Central memory CD8-positive, alpha-beta T cell (primary cell): ENCODE results near the gene SLC25A18.
"Not testable (repeated sequence)": the region's sequence is repeated elsewhere in the genome, so short reads cannot be mapped to it uniquely, and the experiment has no call there.

Experiments used
- ATAC-seq: fragments of 150-1000 bp; cut with Tn5 transposase; replicated peaks from 2 replicates; pipeline ENCODE4 v1.10.0; 2022; ENCODE audit warnings: mild to moderate bottlenecking, moderate FRiP score, moderate number of reproducible peaks; ENCODE audit not compliant: poor library complexity, severe bottlenecking; ENCODE audit errors: extremely low read depth
- DNase-seq, 2 donors: peaks; one replicate each; pipeline ENCODE4 v3.0.0; 2021; ENCODE audit warnings: low spot score in 2 of 2
- H3K27ac Mint-ChIP-seq: one replicate; pipeline ENCODE4 v1.8.0; 2022; ENCODE audit warnings: low read depth, mild to moderate bottlenecking, moderate library complexity, mixed read lengths
- H3K27me3 Mint-ChIP-seq: one replicate; pipeline ENCODE4 v1.8.0; 2022; ENCODE audit warnings: mixed read lengths
- H3K36me3 Mint-ChIP-seq: one replicate; pipeline ENCODE4 v1.8.0; 2022; ENCODE audit warnings: mild to moderate bottlenecking, moderate library complexity, mixed read lengths; ENCODE audit not compliant: insufficient read depth
- H3K4me1 Mint-ChIP-seq: one replicate; pipeline ENCODE4 v1.8.0; 2022; ENCODE audit warnings: mixed read lengths
- H3K4me3 Mint-ChIP-seq: one replicate; pipeline ENCODE4 v1.8.0; 2022; ENCODE audit warnings: mild to moderate bottlenecking, moderate library complexity, mixed read lengths
- H3K9me3 Mint-ChIP-seq: one replicate; pipeline ENCODE4 v1.8.0; 2022; ENCODE audit warnings: mixed read lengths

SLC25A18 gene

DNA sequence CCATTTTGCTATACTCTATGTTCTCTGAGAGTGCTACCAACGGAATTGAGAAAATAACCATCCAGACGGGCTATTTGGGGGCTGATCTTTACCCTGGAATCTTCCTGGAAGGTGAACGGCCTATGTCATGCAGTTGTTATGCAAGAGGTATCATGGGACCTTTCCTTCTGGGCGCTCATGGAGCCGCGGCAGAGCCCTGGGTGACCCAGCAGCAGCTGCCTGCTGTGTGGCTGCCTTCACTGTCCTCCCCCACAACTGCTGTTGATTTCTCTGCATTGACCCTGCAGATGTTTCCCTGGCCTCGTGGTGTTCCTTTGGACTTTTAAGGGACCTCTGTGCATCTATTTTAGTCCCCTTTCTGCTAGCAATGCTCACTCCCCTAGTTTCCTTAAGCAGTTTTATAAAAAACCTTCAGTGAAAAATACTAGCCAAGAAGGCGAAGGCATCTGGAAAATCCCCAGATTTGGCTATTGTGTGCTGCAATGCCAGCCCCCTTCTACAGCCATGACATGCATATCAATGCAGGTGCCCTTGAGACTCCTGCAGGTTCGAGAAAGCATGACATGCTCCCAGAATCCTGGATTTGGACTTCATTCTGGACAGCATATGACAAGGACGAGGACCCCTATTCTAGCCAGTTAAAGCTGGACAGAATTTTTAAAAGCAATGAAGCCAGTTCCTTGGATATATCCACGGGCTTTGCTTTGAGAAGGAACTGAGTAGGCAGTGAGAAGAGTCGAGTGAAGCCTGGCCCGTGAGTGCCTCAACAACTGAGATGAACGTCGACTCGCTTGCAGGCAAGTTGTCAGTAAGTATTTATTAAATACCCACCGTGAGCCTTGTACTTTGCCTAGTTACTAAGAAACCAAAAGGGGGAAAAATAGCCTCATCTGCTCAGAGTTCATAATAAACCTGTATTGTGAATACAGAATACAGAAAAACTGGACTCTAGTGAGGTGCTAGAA is at the start of gene SLC25A18:
TSS of gene SLC25A18 (plus strand) at position 593 of the 965 bp plus-strand sequence. CDS start 16,447 bp downstream, outside the sequence.
- Mint-ChIP-seq H3K27me3 (peaks cover 38% of the 10 kb centered on the region), H3K36me3 (peaks cover 2% of the 10 kb centered on the region)

GRCh38 chr22:17513612-17514011 is 49.7 kb upstream of the SLC25A18 start:
- H3K27me3 Mint-ChIP-seq = peaks cover 78% of the 10 kb centered on the region
- peaks cover 1% of the 10 kb centered on the region for H3K36me3 Mint-ChIP-seq
- no peak overlapping the region for H3K27ac Mint-ChIP-seq
- no peaks in the 10 kb centered on the region for H3K9me3 Mint-ChIP-seq
- H3K4me3 Mint-ChIP-seq = no peak overlapping the region
- DNase-seq = no peak
- ATAC-seq = no peak
- H3K4me1 Mint-ChIP-seq = no peaks in the 10 kb centered on the region

More for the DNA sequence above, at the start of gene SLC25A18:
- H3K4me1 Mint-ChIP-seq = no peaks in the 10 kb centered on the region
- no peak for DNase-seq
- no peaks in the 10 kb centered on the region for H3K9me3 Mint-ChIP-seq
- H3K4me3 Mint-ChIP-seq = no peak within 1 kb of the TSS
- ATAC-seq = no peak
- H3K27ac Mint-ChIP-seq = no peak within 1 kb of the TSS

- Mint-ChIP-seq H3K9me3 (no peaks in the 10 kb centered on the region), H3K36me3 (peaks cover 1% of the 10 kb centered on the region), H3K27ac (no peak overlapping the region), H3K4me3 (no peak overlapping the region), H3K27me3 (peaks cover 78% of the 10 kb centered on the region), H3K4me1 (no peaks in the 10 kb centered on the region)
- ATAC-seq (no peak), DNase-seq (no peak)
Measured at GRCh38 chr22:17514084-17514483, 49.2 kb upstream of the SLC25A18 start.

DNA sequence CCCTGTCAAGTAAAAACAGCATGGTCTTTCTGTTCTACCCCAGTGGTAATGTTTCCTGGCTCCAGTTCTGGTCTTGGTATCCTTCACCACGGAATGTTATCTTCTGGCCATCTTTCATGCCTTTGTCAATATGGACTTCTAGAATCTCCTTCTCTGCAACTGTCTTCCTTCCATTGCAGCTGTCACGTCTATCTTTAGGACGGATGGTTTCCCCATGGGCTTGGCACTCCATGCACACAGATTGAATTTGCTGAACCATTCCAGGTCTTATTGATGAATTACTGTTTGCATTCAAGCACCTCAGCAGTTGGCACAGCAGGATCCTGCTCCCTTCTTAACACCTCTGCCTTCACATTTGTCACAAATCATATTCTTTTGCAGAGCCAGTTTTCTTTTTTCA is 44.9 kb upstream of the SLC25A18 start:
- no peak for ATAC-seq
- no peaks in the 10 kb centered on the region for H3K36me3 Mint-ChIP-seq
- H3K4me1 Mint-ChIP-seq = no peaks in the 10 kb centered on the region
- no peak overlapping the region for H3K4me3 Mint-ChIP-seq
- no peaks in the 10 kb centered on the region for H3K9me3 Mint-ChIP-seq
- peaks cover 61% of the 10 kb centered on the region for H3K27me3 Mint-ChIP-seq
- no peak overlapping the region for H3K27ac Mint-ChIP-seq
- no peak for DNase-seq

- H3K36me3 Mint-ChIP-seq, ATAC-seq, H3K4me1 Mint-ChIP-seq, H3K27ac Mint-ChIP-seq, DNase-seq, H3K4me3 Mint-ChIP-seq, H3K9me3 Mint-ChIP-seq: not testable (repeated sequence)
- H3K27me3 Mint-ChIP-seq = peaks cover 66% of the 10 kb centered on the region
Measured at GRCh38 chr22:17521971-17522370, 41.3 kb upstream of the SLC25A18 start.

GRCh38 chr22:17523925-17524324 is 39.4 kb upstream of the SLC25A18 start:
- Mint-ChIP-seq H3K4me3 (no peak overlapping the region), H3K27ac (no peak overlapping the region), H3K4me1 (no peaks in the 10 kb centered on the region), H3K36me3 (no peaks in the 10 kb centered on the region), H3K9me3 (no peaks in the 10 kb centered on the region), H3K27me3 (peaks cover 68% of the 10 kb centered on the region)
- ATAC-seq = no peak
- no peak for DNase-seq

GRCh38 chr22:17536269-17536668 is 27.0 kb upstream of the SLC25A18 start:
- no peak for DNase-seq
- Mint-ChIP-seq H3K4me3 (no peak overlapping the region), H3K4me1 (no peaks in the 10 kb centered on the region), H3K9me3 (no peaks in the 10 kb centered on the region), H3K27me3 (peaks cover 7% of the 10 kb centered on the region), H3K27ac (no peak overlapping the region), H3K36me3 (no peaks in the 10 kb centered on the region)
- no peak for ATAC-seq

- H3K4me1 Mint-ChIP-seq = no peaks in the 10 kb centered on the region
Measured at GRCh38 chr22:17537155-17537554, 26.1 kb upstream of the SLC25A18 start.

DNA sequence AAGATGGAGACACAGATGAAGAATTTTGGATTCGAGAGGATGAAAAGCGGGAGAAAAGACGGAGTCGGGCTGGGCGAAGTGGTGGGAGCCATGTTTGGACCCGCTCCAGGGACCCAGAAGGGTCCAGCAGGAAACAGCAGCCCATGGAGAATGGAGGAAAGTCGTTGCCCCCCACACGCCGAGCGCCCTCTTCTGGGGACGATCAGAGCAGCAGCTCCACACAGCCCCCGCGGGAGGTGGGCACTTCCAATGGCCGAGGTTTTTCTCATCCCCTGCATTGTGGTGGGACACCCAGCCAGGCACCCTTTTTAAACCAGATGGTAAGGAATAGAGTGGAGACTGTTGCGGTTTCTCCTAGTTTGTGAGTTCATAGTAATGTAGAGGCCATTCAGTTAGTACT is 22.8 kb upstream of the SLC25A18 start:
- DNase-seq = no peak
- H3K4me3 Mint-ChIP-seq = no peak overlapping the region
- no peaks in the 10 kb centered on the region for H3K36me3 Mint-ChIP-seq
- no peak overlapping the region for H3K27ac Mint-ChIP-seq
- ATAC-seq = no peak
- no peaks in the 10 kb centered on the region for H3K9me3 Mint-ChIP-seq
- H3K27me3 Mint-ChIP-seq = peaks cover 9% of the 10 kb centered on the region
- no peaks in the 10 kb centered on the region for H3K4me1 Mint-ChIP-seq

More at GRCh38 chr22:17537155-17537554, 26.1 kb upstream of the SLC25A18 start:
- no peak overlapping the region for H3K27ac Mint-ChIP-seq
- no peak overlapping the region for H3K4me3 Mint-ChIP-seq
- H3K9me3 Mint-ChIP-seq = no peaks in the 10 kb centered on the region
- ATAC-seq (no peak), DNase-seq (no peak)
- no peaks in the 10 kb centered on the region for H3K27me3 Mint-ChIP-seq
- H3K36me3 Mint-ChIP-seq = no peaks in the 10 kb centered on the region

- Mint-ChIP-seq H3K4me1 (no peaks in the 10 kb centered on the region), H3K27ac (no peak overlapping the region), H3K36me3 (no peaks in the 10 kb centered on the region), H3K9me3 (no peaks in the 10 kb centered on the region), H3K4me3 (no peak overlapping the region), H3K27me3 (peaks cover 9% of the 10 kb centered on the region)
- DNase-seq (no peak), ATAC-seq (no peak)
Measured at GRCh38 chr22:17541476-17541875, 21.8 kb upstream of the SLC25A18 start.

DNA sequence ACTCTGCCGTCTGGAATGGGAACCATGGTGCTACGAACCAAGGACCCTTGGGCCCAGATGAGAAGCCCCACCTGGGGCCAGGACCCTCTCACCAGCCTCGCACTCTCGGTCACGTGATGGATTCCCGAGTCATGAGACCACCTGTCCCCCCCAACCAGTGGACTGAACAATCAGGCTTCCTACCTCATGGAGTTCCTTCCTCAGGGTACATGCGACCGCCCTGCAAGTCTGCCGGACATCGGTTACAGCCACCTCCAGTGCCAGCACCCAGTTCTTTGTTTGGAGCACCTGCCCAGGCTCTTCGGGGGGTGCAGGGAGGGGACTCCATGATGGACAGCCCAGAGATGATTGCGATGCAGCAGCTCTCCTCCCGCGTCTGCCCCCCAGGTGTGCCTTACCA is 20.8 kb upstream of the SLC25A18 start:
- peaks cover 9% of the 10 kb centered on the region for H3K27me3 Mint-ChIP-seq
- H3K36me3 Mint-ChIP-seq = no peaks in the 10 kb centered on the region
- H3K9me3 Mint-ChIP-seq = no peaks in the 10 kb centered on the region

DNA sequence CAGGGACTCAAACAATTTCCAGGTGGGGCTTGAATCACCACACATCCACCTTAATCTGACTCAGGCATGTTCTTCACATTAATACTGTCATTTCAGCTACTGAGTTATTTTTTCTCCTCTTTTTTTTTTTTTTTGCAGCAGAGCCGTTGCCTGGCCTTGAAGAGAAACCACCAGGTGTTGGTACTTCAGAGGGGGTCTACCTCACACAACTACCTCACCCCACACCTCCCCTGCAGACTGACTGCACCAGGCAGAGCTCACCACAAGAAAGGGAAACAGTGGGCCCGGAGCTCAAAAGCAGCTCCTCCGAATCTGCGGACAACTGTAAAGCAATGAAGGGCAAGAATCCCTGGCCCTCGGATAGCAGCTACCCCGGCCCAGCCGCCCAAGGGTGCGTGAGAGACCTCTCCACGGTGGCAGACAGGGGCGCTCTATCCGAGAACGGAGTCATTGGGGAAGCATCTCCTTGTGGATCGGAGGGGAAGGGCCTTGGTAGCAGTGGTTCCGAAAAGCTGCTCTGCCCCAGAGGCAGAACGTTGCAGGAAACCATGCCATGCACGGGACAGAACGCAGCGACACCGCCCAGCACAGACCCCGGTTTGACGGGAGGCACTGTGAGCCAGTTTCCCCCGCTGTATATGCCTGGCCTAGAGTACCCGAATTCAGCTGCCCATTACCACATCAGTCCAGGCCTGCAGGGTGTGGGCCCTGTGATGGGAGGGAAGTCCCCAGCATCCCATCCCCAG is 15.1 kb upstream of the SLC25A18 start:
- Mint-ChIP-seq H3K36me3 (no peaks in the 10 kb centered on the region), H3K4me1 (no peaks in the 10 kb centered on the region), H3K9me3 (no peaks in the 10 kb centered on the region), H3K27ac (no peak overlapping the region), H3K4me3 (no peak overlapping the region), H3K27me3 (peaks cover 12% of the 10 kb centered on the region)
- ATAC-seq (no peak), DNase-seq (no peak)

More for the DNA sequence above, 20.8 kb upstream of the SLC25A18 start:
- H3K4me1 Mint-ChIP-seq = no peaks in the 10 kb centered on the region
- H3K27ac Mint-ChIP-seq = no peak overlapping the region
- DNase-seq (no peak), ATAC-seq (no peak)
- H3K4me3 Mint-ChIP-seq = no peak overlapping the region

DNA sequence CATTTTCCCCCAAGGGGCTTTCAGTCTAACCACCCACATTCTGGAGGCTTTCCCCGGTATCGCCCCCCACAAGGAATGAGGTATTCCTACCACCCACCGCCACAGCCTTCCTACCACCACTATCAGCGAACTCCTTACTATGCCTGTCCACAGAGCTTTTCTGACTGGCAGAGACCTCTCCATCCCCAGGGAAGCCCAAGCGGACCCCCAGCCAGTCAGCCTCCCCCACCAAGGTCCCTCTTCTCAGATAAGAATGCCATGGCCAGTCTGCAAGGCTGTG is 14.6 kb upstream of the SLC25A18 start:
- ATAC-seq (no peak), DNase-seq (no peak)
- Mint-ChIP-seq H3K27me3 (peaks cover 9% of the 10 kb centered on the region), H3K4me1 (no peaks in the 10 kb centered on the region), H3K4me3 (no peak overlapping the region), H3K9me3 (no peaks in the 10 kb centered on the region), H3K27ac (peak overlapping the region; percentile 26), H3K36me3 (no peaks in the 10 kb centered on the region)
